Stimulated activated CD8-positive, alpha-beta memory T cell treated with anti-CD3 and anti-CD28 coated beads, Interleukin-12 subunit alpha, Interleukin-12 subunit beta, amount 100 ng/mL, for 1 hour (primary cell): ENCODE results near the gene ACO2.
"Not testable (repeated sequence)": the region's sequence is repeated elsewhere in the genome, so short reads cannot be mapped to it uniquely, and the experiment has no call there.

Experiments
- DNase-seq: peaks from one replicate; pipeline ENCODE4 v3.0.0-alpha.2; 2020; ENCODE audit warnings: low read depth

Gene ACO2

DNA sequence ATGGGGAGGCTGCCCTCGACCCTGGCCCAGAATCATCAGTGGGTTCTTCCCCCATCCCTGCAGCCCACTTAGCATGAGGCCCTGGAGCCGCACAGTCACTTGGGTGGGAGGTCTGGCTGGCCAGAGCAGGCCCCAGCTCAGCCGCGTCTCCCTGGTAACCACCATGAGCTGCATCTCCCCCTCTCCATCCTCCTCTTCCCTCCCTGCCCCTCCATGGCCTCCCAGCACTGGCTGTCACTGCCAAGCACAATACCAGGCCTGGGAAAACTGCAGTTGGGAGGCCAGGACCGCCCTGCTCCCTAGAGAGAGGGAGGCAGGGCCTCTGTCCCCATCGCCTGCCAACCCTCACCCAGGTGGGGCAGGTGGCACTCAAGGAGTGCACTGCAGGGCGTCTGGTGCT is 99.9 kb downstream of the ACO2 start:
- DNase-seq = no peak

DNA sequence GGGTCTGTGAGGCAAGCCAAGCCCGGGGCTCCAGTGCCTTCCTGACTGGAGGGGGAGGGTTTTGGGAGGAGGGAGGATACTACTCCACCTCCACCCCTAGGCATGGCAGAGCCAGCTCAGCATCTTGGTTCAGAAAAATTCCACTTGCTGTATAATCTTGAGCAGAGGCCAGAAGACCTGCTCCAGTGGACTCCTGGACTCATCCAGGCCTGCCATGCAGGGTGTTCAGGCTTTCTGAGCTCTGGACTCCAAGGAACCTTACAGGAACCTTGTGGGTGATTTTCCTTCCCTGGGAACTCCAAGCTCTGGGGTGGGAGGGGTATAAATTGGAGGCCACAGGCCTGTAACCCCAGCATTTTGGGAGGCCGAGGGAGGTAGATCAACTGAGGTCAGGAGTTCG is 101.3 kb downstream of the ACO2 start:
- DNase-seq = no peak

DNA sequence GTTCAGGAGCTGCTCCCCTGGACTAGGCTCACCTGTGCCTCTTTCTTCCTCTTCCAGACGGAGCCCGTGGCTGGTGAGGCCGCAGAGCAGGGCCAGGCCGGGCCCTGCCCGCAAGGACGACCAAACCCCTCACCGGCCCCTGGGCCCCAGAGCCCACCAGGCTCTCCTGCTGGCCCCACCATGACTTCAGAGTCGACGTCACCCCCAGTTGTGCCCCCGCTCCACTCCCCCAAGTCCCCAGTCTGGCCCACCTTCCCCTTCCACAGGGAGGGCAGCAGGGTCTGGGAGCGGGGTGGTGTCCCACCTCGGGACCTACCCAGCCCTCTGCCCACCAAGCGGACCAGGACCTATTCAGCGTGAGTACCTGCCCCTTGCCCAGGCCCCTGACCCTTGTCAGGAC is 102.9 kb downstream of the ACO2 start:
- no peak for DNase-seq

DNA sequence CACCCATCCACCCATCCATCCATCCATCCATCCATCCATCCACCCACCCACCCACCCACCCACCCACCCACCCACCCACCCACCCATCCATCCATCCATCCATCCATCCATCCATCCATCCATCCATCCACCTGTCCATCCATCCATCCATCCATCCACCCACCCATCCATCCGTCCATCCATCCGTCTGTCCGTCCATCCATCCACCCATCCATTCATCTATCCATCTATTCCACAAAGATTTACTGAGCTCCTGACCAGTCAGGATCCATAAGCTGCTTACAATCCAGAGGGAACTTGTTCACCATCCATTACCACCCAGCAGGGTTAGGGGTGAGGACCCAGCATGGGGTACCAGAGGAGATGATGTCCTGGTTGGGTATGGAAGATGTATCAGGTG is 103.4 kb downstream of the ACO2 start:
- DNase-seq = not testable (repeated sequence)

DNA sequence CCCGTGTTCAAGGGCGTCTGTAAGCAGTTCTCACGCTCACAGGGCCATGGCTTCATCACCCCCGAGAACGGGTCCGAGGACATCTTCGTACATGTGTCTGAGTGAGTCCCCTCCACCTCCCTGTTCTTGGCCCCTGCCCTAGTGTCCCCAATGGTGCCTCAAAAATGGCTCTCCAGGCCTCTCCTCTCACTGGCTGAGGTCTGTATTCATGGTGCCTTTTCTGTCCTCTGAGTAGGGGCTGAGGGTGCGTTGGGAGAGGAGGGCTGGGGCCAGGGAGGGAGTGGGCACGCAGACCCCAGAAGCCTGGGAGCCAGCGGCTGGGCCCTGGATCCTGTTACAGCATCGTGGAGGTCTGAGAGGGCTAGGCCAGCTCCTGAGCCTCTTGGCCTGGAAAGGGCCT is 104.8 kb downstream of the ACO2 start:
- no peak for DNase-seq

DNA sequence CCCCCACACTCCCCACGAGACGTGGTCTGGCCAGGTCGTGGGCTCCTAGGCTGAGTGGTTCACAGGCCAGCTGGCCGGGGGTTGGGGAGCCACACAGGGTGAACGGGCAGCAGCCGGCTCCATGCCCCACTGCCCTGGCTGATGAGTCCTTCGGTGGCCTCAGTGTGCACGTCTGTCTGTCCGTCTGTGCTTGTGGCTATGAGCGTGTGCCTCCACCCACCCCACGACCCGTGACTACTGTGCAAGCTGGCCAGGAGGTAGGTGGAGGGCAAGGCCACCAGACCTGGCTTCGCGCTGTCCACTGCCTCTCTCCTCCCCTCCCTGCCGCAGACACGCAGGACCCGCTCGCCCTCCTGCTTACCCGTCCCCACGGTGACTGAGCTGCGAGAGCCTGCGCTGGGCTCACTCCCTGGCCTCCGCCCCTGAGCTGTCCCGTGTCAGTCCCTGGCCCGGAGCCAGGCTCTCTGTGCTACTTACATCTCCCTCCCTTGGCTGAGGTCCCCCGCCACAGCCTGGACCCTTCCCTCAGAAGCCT is 106.0 kb downstream of the ACO2 start:
- DNase-seq = no peak

DNA sequence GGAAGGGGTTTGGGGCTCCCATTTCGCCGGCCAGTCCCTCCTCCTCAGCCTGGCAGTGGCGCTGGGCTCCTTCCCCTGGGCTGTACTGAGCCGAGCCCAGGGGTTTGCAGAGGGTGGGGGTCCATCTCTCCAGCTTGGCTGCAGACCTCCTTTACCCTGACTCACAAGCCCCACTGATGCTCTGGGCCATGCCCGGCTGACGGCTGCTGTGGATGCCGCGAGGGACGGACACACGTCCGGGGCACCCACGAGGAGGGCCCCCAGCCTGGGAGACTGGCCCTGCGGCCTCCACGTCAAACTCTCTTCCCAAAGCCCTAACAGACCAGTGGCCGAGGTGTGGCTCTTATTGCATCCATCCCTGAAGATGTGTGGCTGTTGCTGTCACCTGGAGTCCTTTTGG is 106.6 kb downstream of the ACO2 start:
- no peak for DNase-seq

DNA sequence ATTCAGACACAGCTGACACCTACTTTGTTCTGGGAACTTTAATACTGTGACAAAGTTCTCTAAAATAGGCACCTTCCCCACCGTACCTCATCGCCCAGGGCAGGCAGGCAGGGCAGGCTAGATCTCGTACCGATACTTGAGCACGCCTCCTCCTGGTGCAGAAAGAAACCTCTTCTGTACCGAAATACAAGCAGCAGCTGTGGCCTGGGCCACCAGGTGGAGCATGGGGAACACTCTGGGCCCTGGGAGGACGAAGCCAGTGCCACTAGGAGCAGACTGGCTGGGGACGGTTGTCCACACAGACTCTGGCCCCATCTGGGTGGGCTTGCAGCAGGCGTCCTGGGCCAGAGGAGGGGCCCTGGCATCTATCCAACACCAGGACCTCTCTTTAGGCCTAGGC is 108.0 kb downstream of the ACO2 start:
- DNase-seq = no peak

DNA sequence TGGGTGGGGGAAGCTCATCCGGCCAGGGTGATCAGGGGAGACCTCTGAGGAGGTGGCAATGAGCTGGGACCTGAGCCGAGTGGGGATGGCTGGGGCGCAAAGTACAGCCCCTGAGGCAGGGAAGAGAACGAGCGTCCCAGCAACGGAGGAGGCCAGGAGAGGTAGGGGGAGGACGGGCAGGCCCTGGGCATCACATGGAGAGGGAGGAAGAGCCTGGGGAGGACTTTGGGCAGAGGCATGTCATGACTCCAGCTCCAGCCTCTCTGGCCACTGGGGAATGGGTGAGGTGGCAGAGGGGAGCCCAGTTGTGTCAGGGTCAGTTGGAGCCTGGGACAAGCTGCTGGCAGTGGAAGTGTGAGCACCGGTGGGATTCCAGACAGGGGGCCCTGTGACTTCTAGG is 109.2 kb downstream of the ACO2 start:
- no peak for DNase-seq
